ENCODE data around the gene SPAG4.

GRCh38 chr20:35602851-35603495, 12.7 kb upstream of the SPAG4 start:
- TF ChIP-seq CTCF (IDR thresholded peaks at IDR 0.05) (no peak), EZH2 (IDR thresholded peaks at IDR 0.05) (no peak), EZH2phosphoT487 (IDR thresholded peaks at IDR 0.05) (no peak)
